A549 treated with Hydrocortisone at 1 μM for 4 hours (cell line): ENCODE measurements around the gene KCTD6. TPM values are rescaled to one million over a fixed set of nuclear protein-coding genes. Genes with fewer than 3 reads are reported as not detected.

Source experiments
- total RNA-seq: library from RNA; stranded (reverse); fragments of 200-300 nt; extraction: Qiagen RNA extraction; gene quantifications from 5 replicates; pipeline ENCODE4 v1.2.3, GENCODE V29; 2022

KCTD6 gene
- total RNA-seq = 5.7 to 8.6 TPM (median 7.9 TPM) in 5 replicates

DNA sequence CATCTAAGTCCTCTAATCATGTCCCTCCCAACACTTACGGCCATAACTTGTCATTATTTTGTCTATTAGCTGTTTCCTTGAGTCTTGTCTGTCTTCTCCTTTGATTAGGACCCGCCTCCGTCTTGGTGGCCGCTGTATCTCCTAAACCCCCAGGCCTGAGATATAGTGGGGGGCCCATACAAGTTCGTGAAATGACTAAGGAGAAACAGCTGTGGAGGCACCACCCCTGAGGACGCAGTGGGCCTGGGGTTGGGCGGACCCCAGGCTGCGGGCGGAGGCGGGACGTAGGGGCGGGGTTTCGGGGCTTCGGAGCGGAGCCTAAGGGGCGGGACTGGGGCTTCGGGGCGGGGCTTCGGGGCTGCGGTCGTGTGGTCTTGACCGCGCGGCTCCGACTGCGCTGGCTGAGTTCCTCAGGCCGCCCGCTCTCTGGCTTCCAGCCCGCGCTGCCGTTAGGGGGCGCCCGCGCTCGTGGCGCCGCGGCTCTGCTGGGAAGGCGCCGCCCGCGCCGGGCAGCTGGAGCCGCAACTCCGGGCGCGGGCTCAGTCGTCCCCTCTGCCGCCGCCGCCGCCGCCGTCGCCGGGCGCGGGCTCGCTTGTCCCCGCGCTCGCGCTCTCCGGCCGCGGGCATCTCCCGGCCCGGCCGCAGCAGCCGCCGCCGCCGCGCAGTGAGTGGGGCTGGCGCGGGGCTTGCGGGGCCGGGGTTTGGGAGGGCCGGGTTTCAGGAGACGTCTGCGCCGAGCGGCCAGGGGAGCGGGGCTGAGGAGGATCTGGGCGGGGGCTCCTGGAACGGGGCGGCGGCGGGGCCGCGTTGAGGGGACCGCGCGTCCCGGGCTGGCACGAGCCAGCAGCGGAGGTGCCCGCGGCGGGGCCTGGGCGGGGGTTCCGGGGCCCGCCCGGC lies at the start of gene KCTD6:
TSS of gene KCTD6 (plus strand) at position 591 of the 897 bp plus-strand sequence. CDS start 6,660 bp downstream, outside the sequence.

DNA sequence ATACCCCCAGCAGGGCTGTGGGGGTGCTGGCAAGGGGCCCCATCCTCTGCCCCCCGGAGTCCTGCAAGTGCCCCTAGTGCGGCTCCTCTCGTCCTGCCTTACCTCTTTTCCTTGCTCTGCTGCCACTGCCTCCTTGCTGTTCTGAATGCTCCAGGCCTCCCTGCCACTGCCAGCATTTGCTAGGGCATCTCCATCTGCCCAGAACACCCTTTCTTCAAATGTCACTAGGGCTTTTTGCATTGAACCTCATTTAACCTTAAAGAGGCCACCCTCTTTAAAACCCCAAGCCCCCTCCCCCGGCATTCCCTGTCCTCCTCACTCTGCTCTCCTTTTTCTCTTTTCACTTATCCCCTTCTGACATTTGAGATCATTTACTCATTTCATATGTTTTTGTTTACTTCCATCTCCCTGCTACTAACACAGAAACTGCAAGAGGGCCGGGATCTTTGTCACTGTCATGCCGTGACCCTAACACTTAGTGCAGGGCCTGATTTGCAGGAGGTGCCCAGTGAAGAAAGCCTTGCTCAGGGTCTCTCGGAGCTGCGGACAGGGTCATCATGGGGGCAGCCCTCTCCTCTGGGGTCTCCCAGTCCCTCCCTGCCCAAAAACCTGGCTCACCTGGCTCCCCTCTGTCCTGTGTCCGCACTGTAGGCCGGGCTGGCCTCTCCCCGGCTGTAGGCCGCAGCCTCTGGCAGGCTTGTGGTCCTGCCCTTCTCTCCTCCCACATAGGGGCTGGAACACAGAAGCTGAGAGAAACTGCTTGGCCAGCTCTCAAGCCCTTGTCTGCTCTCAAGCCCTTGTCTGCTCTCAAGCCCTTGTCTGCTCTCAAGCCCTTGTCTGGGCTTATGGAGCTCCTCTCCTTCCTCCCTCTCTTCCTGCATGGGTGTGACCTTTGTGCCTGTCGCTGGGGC lies 44.9 kb downstream of the KCTD6 start, which contains the start of gene ACOX2:
TSS of gene ACOX2 (minus strand) at position 690 of the 911 bp plus-strand sequence. CDS start 2,084 bp downstream, outside the sequence.

Other genes starting within 250 kb of the KCTD6 start
- 9.8 to 13.6 TPM (median 10.2 TPM) in 5 replicates for gene RPP14, start 185.9 kb upstream of the KCTD6 start, total RNA-seq
- 5.0 to 7.4 TPM (median 6.7 TPM) in 5 replicates for gene HTD2, start 185.6 kb upstream of the KCTD6 start, total RNA-seq
- gene PXK, start 159.2 kb upstream of the KCTD6 start, total RNA-seq = 4.5 to 6.6 TPM (median 5.7 TPM) in 5 replicates
- gene PDHB, start 58.3 kb upstream of the KCTD6 start, total RNA-seq = 54.3 to 63.3 TPM (median 59.3 TPM) in 5 replicates
- gene ACOX2, start 45.1 kb downstream of the KCTD6 start, total RNA-seq = 6.0 to 9.8 TPM (median 8.0 TPM) in 5 replicates
- 0.17 to 0.29 TPM (median 0.22 TPM) in 5 replicates for gene FAM107A, start 85.3 kb downstream of the KCTD6 start, total RNA-seq
- gene FAM3D, start 174.7 kb downstream of the KCTD6 start, total RNA-seq = not detected in 5 replicates